ENCODE measurements around the gene TOM1L1.

The TOM1L1 gene

DNA sequence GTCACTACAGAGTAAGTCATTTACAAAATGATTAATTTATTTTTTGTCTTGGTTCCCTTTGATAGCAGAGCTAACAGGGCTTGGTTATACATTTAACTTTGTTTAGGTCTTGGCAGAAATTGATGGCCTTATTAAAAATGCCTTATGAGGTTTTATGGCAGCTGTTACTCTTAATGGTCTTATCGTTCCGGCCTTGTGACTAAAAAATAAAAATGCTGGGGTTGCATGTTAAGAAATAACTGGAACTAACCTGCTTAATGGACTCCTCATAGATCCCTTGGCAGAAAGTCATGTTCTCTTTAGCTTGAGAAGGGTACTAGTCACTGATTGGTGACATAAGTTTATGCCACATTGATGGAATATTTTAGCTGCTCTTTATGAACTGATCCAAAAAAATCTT lies 49.5 kb downstream of the TOM1L1 start:
- no peak for DNase-seq

DNA sequence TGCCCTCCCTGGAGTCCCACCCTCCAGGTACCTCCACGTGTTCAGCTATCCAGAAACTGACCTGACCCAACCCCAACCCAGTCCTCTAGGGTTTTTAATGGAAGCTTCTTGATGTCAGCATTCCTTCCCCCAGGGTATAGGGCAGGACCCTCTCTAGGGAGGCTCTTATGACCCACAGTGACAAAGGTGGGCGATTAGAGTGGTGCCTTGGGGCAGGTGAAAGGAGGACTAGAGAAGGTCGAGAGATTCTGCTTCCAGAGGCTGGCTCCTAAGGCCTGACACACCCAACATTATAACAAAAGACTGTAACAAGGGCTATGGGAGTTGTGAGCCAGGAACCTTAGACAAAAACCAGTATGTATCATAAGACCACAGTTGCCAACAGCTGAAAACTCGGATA lies 50.6 kb downstream of the TOM1L1 start:
- DNase-seq = no peak

DNA sequence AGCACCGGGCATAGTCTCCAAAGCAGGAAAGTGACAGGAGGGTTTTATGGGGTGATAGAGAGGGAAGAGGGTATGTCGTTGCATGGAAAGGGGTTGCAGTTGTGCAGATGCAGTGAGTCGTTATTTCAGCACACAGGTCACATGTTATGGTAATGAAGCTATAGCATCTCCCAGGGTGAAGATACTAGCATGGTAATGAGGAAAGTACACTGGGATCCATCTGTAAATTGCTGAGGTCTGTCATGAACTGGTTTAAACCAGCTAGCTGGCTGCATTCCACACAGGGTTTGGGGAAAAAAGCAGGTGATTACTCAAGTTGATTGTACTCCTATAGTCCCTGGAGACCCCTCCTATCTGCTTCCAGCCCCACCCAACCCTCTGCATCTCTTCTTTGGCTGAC lies 56.1 kb downstream of the TOM1L1 start:
- no peak for DNase-seq

DNA sequence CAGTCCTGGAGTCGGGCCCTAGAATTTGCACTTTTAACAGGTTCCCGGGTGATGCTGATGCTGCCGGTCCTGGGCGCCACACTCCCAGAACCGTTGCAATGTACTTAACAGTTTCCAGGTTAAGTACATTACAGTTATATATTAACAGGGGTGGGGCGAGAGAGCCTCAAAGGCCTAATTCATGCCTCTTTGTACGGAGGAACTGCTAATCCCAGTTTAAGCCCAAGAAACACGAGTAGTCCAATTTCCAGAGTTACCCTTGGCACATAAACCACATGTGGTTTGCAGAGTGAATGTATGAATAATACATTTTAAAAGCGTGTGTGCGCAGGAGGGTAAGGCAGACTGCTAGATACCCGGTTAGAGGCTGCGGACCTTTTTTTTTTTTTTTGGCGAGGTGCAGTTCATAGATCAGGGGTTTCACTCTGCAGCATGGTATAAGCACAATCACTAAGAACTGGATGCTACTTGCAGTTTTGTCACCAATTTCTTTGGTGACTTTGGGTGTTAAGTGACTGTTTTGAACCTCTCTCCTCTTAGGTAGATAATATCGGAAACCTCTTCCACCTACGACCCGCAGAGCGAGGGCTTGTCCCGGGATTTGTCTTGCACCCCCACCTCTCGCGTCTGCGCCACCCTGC lies 67.1 kb downstream of the TOM1L1 start:
- peak; percentile 16 for DNase-seq

DNA sequence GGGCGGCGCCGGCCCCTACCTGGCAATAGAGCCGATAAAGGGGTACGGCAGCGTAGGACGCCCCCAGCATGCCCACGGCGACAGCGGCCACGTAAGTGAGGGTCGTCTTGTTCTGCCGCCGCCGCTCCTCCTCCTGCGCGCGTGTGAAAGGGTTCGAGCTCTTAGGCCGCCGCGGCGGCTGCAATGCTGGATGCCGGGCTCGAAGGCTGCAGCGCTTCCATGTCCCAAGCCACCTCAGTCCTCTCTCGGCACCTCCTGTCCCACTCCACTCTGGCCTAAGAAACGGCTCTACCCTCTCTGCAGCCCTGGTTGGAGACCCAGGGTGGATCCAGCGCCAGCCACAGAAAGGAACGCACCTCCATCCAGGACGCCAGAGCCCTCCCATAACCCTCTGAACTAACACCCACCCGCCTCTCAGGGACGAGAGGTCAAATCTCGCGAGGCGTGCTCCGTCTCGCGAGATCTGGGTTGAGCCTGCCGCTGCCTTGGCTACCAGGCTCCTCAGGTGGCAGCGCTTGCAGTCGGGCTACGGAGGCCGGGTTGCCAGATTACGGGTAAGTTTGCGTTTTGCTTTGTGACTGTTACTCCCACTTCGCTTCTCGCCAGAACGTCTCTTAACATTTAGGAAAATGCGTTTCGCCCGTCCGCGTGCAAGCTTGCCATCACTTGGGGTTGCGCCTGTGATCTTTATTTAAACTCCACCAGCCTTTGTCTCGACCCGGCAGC lies 67.8 kb downstream of the TOM1L1 start, which contains the start of the genes COX11 and STXBP4:
Gene COX11, minus strand, starts transcription at position 393 of the 726 bp plus-strand sequence. Its CDS starts 8 bp downstream, at position 385.
Gene STXBP4, plus strand, starts transcription at position 504 of the 726 bp plus-strand sequence. CDS start 17,455 bp downstream, outside the sequence.
- DNase-seq = peak; percentile 96

DNA sequence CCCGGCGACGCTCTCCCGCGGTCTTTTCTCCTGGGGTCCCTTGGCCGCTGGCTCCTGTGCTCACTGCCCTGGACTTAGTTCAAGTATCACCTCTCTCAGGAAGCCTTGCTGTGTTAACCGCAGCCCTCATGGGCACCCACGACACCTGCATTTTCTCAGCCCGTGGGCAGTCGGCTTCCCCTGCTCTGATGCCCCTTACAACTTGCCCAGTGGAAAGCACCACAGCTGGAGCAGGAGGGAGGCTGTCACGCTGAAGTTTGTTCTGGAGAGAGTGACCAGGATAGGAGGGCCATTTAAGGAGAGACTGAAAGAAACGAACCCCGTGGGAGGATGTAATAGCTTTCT lies 68.3 kb downstream of the TOM1L1 start:
- no peak for DNase-seq

DNA sequence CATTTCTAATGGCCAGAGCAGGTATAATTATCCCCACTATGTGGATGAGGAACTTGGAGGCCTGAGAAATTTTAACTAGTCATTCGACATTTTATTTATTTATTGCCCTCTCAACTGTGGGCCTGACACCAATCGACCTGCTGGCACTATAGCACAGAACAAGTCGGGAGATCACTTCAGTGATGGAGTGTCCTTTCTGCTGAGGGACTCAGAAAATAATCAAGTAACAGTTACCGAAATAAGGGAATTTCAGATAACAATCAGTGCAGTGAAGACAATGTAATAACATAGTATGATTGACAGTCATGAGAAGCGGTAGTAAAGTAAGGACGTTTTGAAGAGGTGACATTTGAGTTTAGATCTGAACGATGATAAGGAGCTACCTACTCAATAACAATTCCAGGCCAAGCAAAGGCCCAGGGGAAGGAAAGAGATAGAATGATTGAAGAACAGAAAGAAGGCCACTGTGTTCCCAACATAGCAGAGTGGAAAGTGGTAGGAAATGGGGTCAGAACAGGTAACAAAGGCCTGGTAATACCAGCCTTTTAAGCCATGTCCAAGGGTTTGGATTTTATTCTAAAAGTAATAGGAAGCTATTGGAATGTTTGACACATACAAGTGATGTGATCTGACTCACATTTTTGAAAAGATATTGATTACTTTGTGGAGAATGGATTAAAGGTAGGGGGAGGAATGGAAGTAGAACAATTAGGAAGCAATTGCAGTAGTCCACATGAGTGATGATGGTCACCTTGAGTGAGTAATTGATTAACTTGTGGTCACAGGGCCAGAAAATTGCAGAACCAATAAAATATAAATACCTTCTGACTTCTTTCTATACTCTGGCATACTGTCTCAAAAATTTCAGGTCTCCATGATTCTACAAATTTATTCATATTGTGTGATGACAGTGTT lies 69.3 kb downstream of the TOM1L1 start:
- no peak for DNase-seq

DNA sequence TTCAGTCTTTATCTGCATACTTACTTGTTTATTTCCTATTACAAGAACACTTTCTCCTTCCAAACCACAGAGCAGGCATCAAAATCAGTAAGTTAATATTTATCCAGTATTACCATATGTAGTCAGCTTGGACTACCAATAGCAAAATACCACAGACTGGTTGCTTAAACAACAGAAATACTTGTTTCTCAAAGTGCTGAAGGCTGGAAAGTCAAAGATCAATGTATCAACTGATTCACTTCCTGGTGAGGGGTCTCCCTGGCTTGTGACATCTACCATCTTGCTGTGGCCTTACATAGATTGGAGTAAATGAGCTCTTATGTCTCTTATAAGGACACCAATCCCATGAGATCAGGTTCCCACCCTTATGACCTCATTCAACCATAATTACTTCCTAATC lies 70.5 kb downstream of the TOM1L1 start:
- no peak for DNase-seq

DNA sequence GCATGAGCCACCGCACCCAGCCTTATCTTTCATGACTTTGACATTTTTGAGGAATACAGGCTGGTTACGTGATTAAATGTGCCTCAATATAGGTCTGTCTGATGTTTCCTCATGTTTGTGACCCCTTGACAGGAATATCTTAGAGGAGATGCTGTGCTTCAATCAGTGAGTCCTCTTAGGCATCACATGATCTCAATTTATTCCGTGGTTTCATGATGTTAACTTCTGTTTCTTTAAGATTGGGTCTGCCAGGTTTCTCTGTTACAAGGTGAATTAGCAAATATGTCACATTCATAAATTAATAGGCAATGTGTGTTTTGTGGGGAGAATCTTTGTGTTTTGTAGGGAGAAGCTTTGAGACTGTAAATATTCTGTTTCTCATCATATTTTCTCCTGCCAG lies 71.2 kb downstream of the TOM1L1 start:
- DNase-seq = no peak

DNA sequence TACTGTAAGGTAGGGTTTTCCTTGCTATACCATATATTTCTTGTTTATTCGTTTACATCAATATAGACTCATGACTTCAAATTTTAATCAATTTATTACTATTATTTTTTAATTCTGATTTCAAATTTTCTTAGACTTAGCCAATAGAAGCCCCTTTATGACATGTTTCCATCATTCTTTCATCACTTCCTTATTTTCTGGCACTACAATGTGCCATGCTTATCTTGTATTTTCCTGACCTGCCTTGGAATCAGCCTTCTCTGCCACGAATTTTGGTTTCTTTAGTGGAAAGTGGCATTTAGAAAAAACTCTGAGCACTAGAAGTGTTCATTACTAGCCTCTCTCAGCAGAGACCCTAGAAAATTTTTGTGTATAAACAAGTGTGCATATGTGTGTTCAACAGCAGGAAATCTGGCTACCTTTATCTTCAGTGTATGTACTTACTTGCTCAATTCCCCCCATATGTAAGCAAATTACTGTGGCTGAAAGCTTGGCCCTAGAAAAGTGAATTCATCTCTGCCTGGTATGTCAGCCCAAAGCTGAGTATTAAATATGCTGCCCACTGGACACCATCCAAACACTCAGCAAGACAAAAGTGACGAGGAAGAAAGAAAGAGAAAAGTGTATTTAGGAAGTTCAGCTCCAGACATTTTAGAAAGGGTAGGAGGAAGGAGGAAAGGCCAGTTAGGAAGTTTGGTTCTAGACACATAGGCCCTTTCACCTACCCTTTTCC lies 71.9 kb downstream of the TOM1L1 start:
- DNase-seq = no peak

DNA sequence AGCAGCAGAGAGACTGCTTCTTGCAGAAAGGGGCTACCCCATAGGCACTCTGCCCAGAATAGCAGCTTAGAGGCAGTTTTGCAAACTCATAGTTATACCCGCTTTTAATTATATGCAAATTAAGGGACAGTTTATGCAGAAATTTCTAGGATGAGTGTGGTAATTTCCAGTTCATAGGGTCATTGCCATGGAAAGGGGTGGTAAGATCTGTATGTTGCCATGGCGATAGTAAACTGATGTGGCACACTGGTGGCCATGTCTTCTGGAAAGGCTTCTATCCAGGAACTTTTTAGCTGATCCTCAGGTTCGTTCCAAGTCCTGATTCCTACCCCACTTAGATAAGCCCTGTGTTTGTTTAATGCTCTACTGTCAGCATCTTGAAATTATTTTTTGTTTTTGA lies 74.1 kb downstream of the TOM1L1 start:
- no peak for DNase-seq

DNA sequence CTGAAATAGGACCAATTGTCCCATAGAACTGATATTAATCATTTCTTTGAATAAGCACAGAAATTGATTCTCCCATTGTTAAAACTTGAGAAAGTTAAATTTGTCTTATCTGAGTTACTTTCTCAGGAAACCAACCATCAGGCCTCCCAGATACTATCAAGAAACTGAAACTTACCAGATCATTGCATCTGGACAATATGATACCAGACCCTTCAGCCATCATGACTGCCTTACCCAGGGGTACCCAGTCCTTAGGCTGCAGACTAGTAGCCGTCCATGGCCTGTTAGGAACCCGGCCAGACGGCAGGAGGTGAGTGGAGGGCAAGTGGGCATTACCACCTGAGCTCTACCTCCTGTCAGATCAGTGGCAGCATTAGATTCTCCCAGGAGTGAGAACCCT lies 75.7 kb downstream of the TOM1L1 start:
- DNase-seq = no peak

DNA sequence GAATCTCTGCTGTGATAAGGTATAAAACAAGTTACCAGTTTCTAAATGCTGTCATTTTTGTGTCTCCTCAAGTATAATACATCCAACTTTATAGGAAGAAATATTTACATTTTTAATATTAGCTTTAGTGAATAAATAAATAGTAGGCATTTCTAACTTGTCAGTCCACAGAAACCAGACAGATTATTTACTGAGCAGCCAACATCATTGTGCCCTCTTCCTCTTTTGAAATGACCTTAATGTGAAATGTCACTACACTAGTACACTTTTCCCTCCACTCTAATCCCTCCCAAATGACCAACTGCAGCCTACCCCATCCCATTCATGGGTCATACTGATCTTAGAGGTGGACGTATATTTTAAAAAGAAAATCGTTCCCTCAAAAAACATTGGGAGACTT lies 77.1 kb downstream of the TOM1L1 start:
- DNase-seq = no peak

DNA sequence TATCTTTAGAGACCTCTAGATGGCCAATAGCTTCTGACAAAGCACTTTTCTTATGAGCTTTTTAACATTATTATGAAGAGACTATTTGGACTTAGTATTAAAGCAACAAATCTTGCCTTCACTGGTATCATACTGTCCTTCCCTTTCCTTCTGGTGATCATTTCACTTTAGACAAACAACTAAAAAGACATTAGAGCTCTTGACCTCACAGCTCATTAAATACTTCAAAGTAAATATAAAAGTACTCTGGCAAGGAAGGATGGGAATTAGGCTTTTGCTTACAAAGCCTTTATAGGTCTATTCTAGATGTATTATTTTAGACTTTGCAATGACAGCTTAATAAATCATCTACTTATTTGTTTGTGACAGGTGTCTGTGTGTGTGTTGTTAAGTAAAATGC lies 79.0 kb downstream of the TOM1L1 start:
- DNase-seq = no peak

DNA sequence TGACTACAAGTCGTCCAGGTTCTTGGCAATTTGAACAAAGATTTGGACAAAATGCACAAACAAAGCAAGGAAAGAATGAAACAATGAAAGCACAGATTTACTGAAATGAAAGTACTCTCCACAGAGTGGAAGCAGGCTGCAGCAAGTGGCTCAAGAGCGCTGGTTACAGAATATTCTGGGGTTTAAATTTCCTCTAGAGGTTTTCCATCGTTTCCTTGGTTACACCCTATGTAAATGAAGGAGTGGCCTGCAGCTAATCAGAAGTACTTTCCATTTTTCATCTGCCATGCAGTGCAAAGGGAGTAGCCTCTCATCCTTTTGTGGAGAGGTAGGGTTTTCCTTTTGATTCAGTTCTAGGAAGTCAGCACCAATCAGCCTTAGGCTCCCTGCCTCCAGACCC lies 79.7 kb downstream of the TOM1L1 start:
- no peak for DNase-seq

DNA sequence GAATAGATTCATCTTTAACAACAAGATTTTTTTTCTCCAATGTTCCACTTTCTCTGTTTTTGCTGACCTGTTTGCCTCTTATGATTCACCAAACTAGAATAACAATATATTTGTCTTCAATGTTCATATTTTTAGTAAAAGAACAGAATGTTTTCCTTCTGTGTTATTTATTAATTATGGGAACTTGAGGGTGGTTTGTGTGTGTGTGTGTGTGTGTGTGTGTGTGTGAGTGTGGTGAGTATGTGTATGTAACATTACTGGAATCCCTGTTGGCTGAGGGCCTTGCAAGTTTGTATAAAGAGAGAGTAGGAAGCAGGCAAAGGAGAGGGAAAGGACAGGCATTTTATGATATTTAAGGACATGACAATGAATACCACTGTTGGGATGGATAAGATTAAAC lies 81.7 kb downstream of the TOM1L1 start:
- no peak for DNase-seq

DNA sequence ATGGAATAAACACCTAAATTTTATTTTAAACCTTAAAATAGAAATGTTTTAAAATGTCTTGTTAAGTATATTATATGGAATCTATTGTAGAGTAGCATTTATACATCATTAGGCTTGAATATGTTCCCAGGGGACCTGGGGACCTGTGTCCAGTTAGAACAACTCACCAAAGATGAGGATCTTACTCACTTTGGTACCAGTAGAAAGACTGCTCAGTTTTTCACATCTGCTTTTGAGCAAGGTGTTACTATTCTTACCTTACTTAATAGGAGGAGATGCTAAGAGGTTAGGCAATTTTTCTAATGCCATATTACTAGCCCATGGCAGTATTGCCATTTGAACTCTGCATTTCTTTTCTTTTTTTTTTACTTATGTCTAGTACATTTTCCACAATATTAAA lies 82.6 kb downstream of the TOM1L1 start:
- no peak for DNase-seq

DNA sequence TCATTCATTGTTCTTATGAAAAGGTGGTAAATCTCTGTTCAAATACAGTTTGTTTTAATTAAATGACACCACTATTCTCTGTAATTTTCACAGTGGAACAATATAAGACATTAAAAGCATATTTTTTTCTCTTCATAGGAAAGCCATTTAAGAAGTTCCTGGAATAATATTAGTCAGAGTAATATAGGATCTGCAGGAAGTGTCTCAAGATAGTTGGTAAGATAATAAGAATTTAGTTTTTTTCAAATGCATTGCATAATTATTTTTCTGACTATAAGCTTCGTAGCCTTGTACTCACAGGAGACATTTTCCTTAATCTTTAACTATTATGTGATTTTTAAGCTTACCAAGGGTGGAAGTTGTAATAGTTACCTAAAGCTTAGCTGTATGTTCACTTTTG lies 84.8 kb downstream of the TOM1L1 start:
- no peak for DNase-seq

DNA sequence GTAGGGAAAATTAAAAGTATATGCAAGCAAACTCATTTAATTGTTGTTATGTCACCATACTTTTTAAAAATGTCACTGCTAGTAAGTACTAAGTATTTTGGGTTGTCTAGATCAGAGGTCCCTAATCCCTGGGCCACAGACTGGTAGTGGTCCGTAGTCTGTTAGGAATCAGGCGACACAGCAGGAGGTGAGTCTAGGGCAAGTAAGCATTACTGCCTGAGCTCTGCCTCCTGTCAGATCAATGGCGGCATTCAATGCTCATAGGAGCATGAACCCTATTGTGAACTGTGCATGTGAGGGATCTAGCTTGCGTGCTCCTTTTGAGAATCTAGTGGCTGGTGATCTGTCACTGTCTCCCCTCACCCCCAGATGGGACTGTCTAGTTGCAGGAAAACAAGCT lies 89.5 kb downstream of the TOM1L1 start:
- no peak for DNase-seq

DNA sequence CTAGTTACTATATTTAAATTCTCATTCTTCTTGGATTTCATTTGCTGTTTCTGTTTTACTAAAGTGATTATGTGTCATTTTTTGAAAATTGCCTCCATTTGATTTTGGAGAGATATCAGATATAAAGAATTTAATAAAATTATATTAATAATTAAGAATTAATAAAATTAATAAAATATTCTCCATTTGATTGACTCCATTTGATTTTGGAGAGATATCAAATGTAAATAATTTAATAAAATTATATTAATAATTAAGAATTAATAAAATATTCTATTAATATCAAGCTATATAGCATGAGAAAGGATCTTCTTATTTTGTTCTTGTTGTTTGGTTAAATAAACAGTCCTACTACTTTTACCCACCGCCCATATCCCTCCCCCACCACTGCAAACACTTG lies 90.9 kb downstream of the TOM1L1 start:
- no peak for DNase-seq

DNA sequence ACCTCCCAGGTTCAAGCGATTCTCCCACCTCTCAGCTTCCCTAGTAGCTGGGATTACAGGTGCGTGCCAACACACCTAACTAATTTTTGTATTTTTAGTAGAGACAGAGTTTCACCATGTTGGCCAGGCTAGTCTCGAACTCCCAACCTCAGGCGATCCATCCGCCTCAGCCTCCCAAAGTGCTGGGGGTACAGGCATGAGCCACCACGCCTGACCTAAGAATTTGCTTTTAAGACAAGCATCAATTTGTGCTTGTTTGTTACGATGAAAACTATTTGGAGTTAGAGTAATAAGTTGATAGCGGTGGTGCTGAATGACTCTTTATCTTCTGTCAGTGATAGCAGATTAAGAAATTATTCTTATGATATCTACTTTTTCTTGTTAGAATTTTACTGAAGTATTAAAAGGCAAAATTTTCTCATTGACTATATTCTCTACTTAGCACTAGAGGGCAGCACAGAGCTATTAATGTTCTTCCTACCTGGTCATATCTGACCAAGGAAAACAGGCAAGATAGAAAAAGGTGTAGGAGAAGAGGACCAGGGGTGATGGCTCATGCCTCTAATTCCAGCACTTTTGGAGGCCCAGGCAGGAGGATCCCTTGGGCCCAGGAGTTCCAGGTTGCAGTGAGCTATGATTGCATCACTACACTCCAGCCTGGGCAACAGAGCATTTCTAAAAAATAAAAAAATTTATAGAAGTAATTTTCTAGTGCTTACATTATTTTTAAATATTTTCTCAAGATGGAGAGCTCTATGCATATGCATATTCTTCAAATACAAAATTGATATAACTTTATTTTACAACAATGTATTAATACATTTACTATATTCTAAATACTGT lies 92.4 kb downstream of the TOM1L1 start:
- DNase-seq = peak; percentile 65

DNA sequence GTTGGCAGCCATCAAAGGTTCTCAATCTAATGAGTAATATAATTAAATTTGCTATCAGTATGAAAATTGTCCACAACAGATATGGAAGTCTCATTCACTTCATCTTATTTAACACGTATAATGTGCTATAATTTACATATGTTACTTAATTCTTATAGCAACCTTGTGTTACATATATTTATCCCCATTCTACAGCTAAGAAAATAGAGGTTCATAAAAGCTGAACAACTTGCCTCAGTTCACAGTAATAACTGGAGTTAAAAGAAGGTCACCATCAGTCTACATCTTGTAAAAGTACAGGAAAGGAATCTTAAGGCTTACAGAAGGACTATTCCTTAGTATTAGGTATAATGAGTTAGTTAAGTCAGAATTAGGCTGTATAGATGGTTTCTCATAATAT lies 95.8 kb downstream of the TOM1L1 start:
- no peak for DNase-seq

Data from NCI-H345 (cell line).